HG03045 (cell line): ENCODE measurements around the gene NIM1K.
"Not testable (repeated sequence)": the region's sequence is repeated elsewhere in the genome, so short reads cannot be mapped to it uniquely, and the experiment has no call there.

Experiments
- ATAC-seq: cut with Tn5 transposase; IDR thresholded peaks from one replicate; pipeline ENCODE4 v1.9.1; 2021; ENCODE audit warnings: mild to moderate bottlenecking, moderate library complexity; ENCODE audit not compliant: unreplicated experiment

Gene NIM1K

DNA sequence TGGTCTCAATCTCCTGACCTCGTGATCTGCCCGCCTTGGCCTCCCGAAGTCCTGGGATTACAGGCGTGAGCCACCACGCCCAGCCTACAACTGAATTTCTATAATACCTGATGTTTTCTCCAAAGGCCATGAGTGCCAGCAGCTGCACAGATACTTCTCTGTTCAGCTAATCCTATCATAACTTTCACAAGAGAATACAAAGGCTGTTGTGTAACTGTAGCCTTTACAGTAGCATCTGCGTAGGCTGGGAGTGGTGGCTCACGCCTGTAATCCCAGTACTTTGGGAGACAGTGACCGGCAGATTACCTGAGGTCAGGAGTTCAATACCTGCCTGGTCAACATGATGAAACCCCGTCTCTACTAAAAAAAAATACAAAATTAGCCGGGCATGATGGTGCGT, 8.9 kb upstream of the NIM1K start:
- not testable (repeated sequence) for ATAC-seq

- no peak for ATAC-seq
These were observed 1.0 kb upstream of the NIM1K start for GRCh38 chr5:43190755-43191603.

DNA sequence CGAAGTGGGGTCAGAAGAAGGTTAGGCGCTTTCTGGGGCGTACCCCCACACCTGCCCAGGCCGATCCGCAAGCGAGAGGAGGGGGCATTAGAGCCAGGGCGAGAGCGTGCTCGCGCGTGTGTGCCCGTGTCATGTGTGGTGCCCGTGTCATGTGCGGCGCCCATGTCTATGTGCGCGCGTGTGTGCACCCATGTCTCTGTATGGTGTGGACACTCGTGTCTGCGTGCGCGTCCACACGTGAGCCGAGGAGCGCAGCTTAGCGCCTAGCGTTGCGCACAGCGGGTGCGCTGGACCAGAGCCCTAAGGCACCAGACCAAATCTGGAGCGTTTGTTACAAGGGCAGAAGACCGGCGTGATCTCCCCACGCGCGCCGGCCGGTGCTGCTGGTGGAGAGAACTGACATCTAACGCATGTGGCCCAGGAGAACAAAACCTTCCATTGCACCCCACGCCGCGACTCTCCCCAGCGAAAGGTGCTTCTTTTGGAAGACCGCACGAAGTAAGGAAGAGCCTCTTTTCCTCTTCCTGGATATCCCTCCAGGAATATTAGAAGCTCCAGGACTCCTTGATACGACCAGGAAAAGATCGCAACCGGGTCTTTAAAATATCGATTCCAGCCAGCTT, 644 bp downstream of the NIM1K start:
- peak; percentile 19 for ATAC-seq

DNA sequence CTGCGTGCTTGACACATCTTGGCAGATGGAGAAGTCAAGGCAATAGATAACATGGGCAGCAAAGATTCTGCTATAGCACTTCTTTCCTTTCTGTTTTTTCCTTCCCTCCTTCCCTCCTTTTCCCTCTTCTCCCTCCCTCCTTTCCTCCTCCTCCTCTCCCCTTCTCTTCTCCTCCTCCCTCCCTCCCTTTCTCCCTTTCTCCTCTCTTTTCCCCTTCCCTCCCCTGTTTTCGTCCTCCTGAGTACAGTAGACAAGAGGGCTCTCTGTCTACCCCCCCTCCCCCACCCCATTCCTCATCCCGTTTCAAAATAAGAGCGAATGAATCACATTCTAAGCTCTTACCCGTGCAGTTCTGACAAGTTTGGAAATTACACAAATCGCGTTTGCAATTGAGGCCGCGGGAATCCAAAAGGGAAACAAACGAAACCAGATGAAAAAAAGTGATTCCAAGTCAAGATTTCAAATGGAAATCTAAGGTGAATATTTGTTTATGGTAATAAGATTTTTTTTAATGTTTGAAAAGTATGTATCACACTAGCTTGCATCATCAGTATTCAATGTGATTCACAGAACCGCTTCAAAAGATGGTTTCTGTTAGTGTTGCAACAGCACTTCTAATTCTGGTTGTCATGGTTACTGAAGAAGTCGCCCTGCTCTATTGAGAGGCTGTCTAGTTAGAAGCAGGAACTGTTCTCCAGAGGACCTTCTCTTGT, 1.3 kb downstream of the NIM1K start:
- peak; percentile 46 for ATAC-seq

DNA sequence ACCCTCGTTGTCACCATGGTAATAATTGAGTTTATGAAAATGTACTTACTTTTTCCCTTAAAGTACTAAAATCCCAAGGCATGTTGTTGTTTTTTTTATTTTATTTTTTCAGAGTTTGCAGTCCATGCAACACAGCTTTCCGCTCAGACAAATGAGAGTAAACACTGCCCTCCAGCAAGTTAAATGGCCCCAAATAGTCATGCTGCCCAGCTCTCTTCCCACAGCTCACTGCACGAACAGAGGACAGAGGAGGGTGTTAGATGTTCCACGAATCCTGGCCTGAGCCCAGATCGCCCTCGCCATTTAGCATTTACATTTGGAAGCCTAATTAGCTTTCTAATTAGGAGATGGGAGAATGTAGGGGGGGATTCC, 1.9 kb downstream of the NIM1K start:
- no peak for ATAC-seq

GRCh38 chr5:43195670-43196265, 3.7 kb downstream of the NIM1K start:
- ATAC-seq, result no peak

DNA sequence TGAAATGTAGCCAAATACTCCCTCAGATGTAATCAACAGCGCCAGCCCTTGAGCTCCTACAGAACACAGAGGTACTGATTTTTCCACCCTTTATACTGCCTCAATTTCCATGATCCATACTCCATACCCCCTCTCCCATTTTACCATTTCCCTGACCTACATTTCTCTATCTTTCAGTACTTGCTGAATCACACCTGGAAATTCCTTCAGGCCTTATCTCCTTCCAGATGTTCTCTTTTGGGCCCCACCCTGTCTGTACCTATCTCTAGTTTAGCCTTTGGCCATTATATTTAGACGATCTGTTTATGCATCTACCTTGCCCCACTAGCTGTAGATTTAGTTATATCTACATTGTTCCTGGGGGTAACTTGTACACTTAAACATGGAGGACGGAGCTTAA, 5.5 kb downstream of the NIM1K start:
- no peak for ATAC-seq

DNA sequence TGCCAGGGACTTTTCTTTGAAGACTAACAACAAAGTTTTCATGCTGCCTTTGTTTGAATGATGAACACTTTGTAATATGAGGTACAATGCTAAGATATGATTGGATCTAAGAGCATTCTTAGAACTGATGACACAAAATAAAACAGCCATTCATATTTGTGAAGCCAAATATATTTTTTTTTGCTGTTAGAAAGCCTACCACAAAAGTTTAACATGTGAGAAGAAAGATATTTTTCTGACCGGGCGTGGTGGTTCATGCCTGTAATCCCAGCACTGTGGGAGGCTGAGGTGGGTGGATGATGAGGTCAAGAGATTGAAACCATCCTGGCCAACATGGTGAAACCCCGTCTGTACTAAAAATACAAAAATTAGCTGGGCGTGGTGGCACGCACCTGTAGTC, 9.4 kb downstream of the NIM1K start:
- not testable (repeated sequence) for ATAC-seq

- no peak for ATAC-seq
These were observed 10.4 kb downstream of the NIM1K start for GRCh38 chr5:43202380-43202779.

DNA sequence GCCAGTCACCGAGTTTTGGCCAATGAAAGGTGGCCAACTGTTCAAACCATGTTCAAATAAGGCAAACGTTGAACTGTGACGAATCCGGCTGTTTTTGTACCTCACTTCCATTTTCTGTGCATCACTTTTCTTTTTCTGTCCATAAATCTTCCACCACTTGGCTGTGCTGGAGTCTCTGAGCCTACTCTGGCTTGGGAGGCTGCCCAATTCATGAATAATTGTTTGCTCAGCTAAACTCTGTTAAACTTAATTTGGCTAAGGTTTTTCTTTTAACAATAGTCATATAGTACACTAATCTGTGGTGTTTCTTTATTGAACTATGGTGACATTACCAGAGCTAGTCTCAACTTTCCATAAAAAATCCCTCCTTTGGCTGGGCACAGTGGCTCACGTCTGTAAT, 11.3 kb downstream of the NIM1K start:
- ATAC-seq, result no peak

DNA sequence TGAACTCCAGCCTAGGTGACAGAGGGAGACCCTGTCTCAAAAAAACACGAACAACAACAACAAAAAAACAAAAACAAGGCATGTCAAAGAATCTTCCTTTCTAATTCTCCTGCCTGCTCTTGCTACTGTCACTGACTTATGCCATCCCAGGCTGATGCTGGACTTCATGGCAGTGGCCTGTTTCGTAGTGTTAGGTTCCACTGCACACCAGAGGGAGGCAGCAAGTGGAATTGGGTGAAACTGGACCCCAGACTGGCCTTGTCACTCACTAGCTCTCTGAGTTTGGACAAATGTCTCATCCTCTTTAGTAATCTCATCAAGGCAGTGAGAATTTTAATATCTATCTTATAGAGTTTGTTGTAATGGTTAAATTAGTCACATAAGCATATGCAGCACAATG, 12.9 kb downstream of the NIM1K start:
- ATAC-seq, result no peak

- no peak for ATAC-seq
These were observed 15.6 kb downstream of the NIM1K start for GRCh38 chr5:43207601-43208000.

GRCh38 chr5:43208658-43209057, 16.6 kb downstream of the NIM1K start:
- ATAC-seq, result no peak

- no peak for ATAC-seq
These were observed 17.0 kb downstream of the NIM1K start for GRCh38 chr5:43209060-43209459.

- no peak for ATAC-seq
These were observed 17.8 kb downstream of the NIM1K start for GRCh38 chr5:43209833-43210232.

DNA sequence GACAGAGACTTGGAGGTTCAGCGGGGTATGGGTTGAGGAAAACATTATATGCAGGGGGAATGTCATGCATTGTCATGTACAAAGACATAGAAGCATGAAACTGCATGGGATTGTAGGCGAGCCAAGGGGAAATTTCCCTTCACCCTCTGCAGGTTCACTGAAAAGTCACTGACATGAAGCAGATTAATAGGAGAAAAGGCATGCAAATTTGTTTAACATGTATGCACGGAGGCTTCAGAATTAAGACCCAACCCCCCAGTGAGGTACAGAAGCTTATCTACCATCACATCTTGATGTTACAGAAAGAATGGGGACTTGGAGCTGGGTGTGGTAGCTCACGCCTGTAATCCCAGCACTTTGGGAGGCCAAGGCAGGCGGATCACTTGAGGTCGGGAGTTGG, 18.5 kb downstream of the NIM1K start:
- ATAC-seq, result no peak

DNA sequence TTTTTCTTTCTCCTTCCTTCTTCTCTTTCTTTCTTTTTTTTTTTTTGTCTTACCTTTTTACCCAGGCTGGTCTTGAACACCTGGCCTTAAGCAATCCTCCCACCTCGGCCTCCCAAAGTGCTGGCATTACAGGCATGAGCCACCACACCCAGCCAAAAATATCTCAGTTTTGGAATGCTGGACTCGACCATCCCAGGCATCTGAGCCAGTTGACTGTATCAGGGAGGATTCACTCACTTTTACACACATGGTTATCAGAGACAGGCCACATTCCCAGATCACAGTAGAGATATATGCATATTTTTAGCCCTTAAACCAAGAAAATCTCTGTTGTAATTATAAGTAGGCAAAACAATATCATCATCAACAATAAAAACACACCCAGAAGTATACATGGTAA, 21.9 kb downstream of the NIM1K start:
- no peak for ATAC-seq

DNA sequence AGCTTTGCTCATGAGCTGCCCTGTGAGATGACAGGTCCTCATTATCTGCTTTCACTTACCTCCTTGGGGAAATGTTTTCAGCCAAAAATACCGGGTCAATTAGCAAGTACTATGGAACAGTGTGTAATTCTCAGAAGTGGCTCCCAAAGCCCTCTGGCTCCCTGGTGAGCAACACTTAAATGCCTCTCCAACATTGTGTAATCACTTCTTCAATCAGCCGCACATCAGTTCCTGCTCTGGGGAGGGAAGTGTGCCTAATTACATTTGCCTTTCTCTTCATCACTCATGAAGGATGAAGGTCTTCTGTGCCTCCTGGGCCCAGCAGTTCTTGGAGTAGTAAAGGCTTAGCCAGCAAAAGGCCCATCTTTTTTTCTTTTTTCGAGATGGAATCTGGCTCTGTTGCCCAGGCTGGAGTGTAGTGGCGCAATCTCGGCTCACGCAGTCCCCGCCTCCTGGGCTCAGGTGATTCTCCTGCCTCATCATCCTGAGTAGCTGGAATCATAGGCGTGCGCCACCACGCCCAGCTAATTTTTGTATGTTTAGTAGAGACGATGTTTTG, 23.1 kb downstream of the NIM1K start:
- ATAC-seq, result no peak

GRCh38 chr5:43216941-43217340, 24.9 kb downstream of the NIM1K start:
- no peak for ATAC-seq

- no peak for ATAC-seq
These were observed 27.1 kb downstream of the NIM1K start for GRCh38 chr5:43219120-43219519.

DNA sequence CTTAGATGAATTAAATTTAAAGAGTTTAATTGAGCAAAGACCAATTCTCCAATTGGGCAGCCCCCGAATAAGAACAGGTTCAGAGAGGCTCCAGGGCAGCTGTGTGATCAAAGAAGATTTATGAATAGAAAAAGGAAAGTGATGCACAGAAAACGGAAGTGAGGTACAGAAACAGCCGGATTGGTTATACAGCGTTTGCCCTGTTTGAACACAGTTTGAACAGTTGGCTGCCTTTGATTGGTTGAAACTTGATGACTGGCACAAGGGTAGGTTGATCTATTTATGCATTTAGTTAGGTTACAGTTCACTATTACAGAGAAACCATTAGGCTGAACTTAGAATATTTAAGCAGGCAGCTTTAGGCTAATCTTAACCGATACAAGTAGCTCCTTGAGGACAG, 29.5 kb downstream of the NIM1K start:
- ATAC-seq, result no peak
